Dendritic cell treated with granulocyte-macrophage colony-stimulating factor and Interleukin-4, amounts not matched to agents 40 ng/mL and 50 ng/mL, for 4 days (primary cell): ENCODE data around the gene NOL4L.

Experiments
- H3K27ac Mint-ChIP-seq: one replicate; pipeline ENCODE4 v1.8.0; 2022; ENCODE audit warnings: mild to moderate bottlenecking, mixed read lengths
- H3K27me3 Mint-ChIP-seq: one replicate; pipeline ENCODE4 v1.8.0; 2022; ENCODE audit warnings: mild to moderate bottlenecking, mixed read lengths
- H3K36me3 Mint-ChIP-seq: one replicate; pipeline ENCODE4 v1.8.0; 2022; ENCODE audit warnings: low read depth, mixed read lengths
- H3K4me1 Mint-ChIP-seq: one replicate; pipeline ENCODE4 v1.8.0; 2022; ENCODE audit warnings: low read depth, mixed read lengths
- H3K4me3 Mint-ChIP-seq: one replicate; pipeline ENCODE4 v1.8.0; 2022; ENCODE audit warnings: mild to moderate bottlenecking, moderate library complexity, mixed read lengths
- H3K9me3 Mint-ChIP-seq: one replicate; pipeline ENCODE4 v1.8.0; 2022; ENCODE audit warnings: mixed read lengths
- intact Hi-C: fragments of 100-400 bp; cut with micrococcal nuclease; formaldehyde crosslinking; loops from one replicate; pipeline ENCODE4 v1.15.0; 2022

Gene NOL4L

GRCh38 chr20:32621891-32622584 lies 36.9 kb upstream of the NOL4L start:
- no peaks in the 10 kb centered on the region for H3K4me1 Mint-ChIP-seq
- no peak overlapping the region for H3K27ac Mint-ChIP-seq
- no peaks in the 10 kb centered on the region for H3K36me3 Mint-ChIP-seq
- H3K4me3 Mint-ChIP-seq: no peak overlapping the region
- intact Hi-C loops: no loop called here
- H3K27me3 Mint-ChIP-seq: peaks cover 18% of the 10 kb centered on the region
- no peaks in the 10 kb centered on the region for H3K9me3 Mint-ChIP-seq

- no peaks in the 10 kb centered on the region for H3K9me3 Mint-ChIP-seq
- intact Hi-C loops: no loop called here
- no peaks in the 10 kb centered on the region for H3K4me1 Mint-ChIP-seq
- H3K27ac Mint-ChIP-seq: no peak overlapping the region
- no peaks in the 10 kb centered on the region for H3K36me3 Mint-ChIP-seq
- peaks cover 13% of the 10 kb centered on the region for H3K27me3 Mint-ChIP-seq
- no peak overlapping the region for H3K4me3 Mint-ChIP-seq
Observed at GRCh38 chr20:32621071-32621890, 36.1 kb upstream of the NOL4L start.

GRCh38 chr20:32619586-32619985 lies 34.5 kb upstream of the NOL4L start:
- Mint-ChIP-seq H3K4me3 (no peak overlapping the region), H3K9me3 (no peaks in the 10 kb centered on the region), H3K4me1 (peaks cover 4% of the 10 kb centered on the region), H3K27me3 (peaks cover 6% of the 10 kb centered on the region), H3K27ac (no peak overlapping the region), H3K36me3 (no peaks in the 10 kb centered on the region)
- intact Hi-C loops: no loop called here

- Mint-ChIP-seq H3K36me3 (no peaks in the 10 kb centered on the region), H3K4me3 (no peak overlapping the region), H3K4me1 (peaks cover 15% of the 10 kb centered on the region), H3K9me3 (peaks cover 10% of the 10 kb centered on the region), H3K27me3 (peaks cover 9% of the 10 kb centered on the region), H3K27ac (no peak overlapping the region)
- intact Hi-C loops: no loop called here
Observed at GRCh38 chr20:32614772-32615171, 29.6 kb upstream of the NOL4L start.

- peaks cover 10% of the 10 kb centered on the region for H3K9me3 Mint-ChIP-seq
- H3K27ac Mint-ChIP-seq: no peak overlapping the region
- H3K36me3 Mint-ChIP-seq: no peaks in the 10 kb centered on the region
- intact Hi-C loops: no loop called here
- peaks cover 7% of the 10 kb centered on the region for H3K27me3 Mint-ChIP-seq
- peaks cover 15% of the 10 kb centered on the region for H3K4me1 Mint-ChIP-seq
- H3K4me3 Mint-ChIP-seq: no peak overlapping the region
Observed at GRCh38 chr20:32614303-32614702, 29.2 kb upstream of the NOL4L start.

GRCh38 chr20:32613192-32614053 lies 28.3 kb upstream of the NOL4L start:
- Mint-ChIP-seq H3K36me3 (no peaks in the 10 kb centered on the region), H3K27me3 (peaks cover 11% of the 10 kb centered on the region), H3K9me3 (peaks cover 10% of the 10 kb centered on the region), H3K4me1 (peaks cover 15% of the 10 kb centered on the region), H3K27ac (no peak overlapping the region), H3K4me3 (no peak overlapping the region)
- intact Hi-C loops: no loop called here

- intact Hi-C loops: no loop called here
- peaks cover 14% of the 10 kb centered on the region for H3K27me3 Mint-ChIP-seq
- no peaks in the 10 kb centered on the region for H3K36me3 Mint-ChIP-seq
- H3K4me1 Mint-ChIP-seq: peaks cover 15% of the 10 kb centered on the region
- H3K9me3 Mint-ChIP-seq: peaks cover 10% of the 10 kb centered on the region
- H3K27ac Mint-ChIP-seq: no peak overlapping the region
- H3K4me3 Mint-ChIP-seq: no peak overlapping the region
Observed at GRCh38 chr20:32612351-32613191, 27.4 kb upstream of the NOL4L start.

GRCh38 chr20:32611868-32612267 lies 26.7 kb upstream of the NOL4L start:
- Mint-ChIP-seq H3K36me3 (no peaks in the 10 kb centered on the region), H3K27ac (no peak overlapping the region), H3K4me3 (no peak overlapping the region)

GRCh38 chr20:32611286-32611685 lies 26.2 kb upstream of the NOL4L start:
- H3K36me3 Mint-ChIP-seq: no peaks in the 10 kb centered on the region
- H3K27me3 Mint-ChIP-seq: peaks cover 14% of the 10 kb centered on the region
- no peak overlapping the region for H3K27ac Mint-ChIP-seq
- peaks cover 10% of the 10 kb centered on the region for H3K9me3 Mint-ChIP-seq
- peaks cover 15% of the 10 kb centered on the region for H3K4me1 Mint-ChIP-seq
- intact Hi-C loops: no loop called here
- H3K4me3 Mint-ChIP-seq: no peak overlapping the region

More at GRCh38 chr20:32611868-32612267, 26.7 kb upstream of the NOL4L start:
- peaks cover 15% of the 10 kb centered on the region for H3K4me1 Mint-ChIP-seq
- intact Hi-C loops: no loop called here
- peaks cover 14% of the 10 kb centered on the region for H3K27me3 Mint-ChIP-seq
- H3K9me3 Mint-ChIP-seq: peaks cover 10% of the 10 kb centered on the region

- Mint-ChIP-seq H3K9me3 (peaks cover 10% of the 10 kb centered on the region), H3K27ac (no peak overlapping the region), H3K4me3 (no peak overlapping the region), H3K4me1 (peaks cover 15% of the 10 kb centered on the region), H3K27me3 (peaks cover 14% of the 10 kb centered on the region), H3K36me3 (no peaks in the 10 kb centered on the region)
- intact Hi-C loops: no loop called here
Observed at GRCh38 chr20:32610472-32611218, 25.5 kb upstream of the NOL4L start.

- Mint-ChIP-seq H3K27me3 (peaks cover 14% of the 10 kb centered on the region), H3K27ac (no peak overlapping the region), H3K4me1 (peaks cover 15% of the 10 kb centered on the region), H3K36me3 (no peaks in the 10 kb centered on the region), H3K4me3 (no peak overlapping the region), H3K9me3 (peaks cover 10% of the 10 kb centered on the region)
- intact Hi-C loops: no loop called here
Observed at GRCh38 chr20:32609993-32610392, 24.9 kb upstream of the NOL4L start.

- intact Hi-C loops: no loop called here
- Mint-ChIP-seq H3K9me3 (peaks cover 10% of the 10 kb centered on the region), H3K27ac (no peak overlapping the region), H3K27me3 (peaks cover 14% of the 10 kb centered on the region), H3K36me3 (no peaks in the 10 kb centered on the region), H3K4me3 (no peak overlapping the region), H3K4me1 (peaks cover 8% of the 10 kb centered on the region)
Observed at GRCh38 chr20:32609111-32609773, 24.1 kb upstream of the NOL4L start.
